ENCODE data around the gene KLHDC7B. TPM values are rescaled to one million over a fixed set of nuclear protein-coding genes. Genes with fewer than 3 reads are reported as not detected.

The KLHDC7B gene
- total and polyA plus RNA-seq, 2 of the 13 experiments (the other 11 are each of a cell fraction or from before 2014, with no cell fraction given) = 0.11 TPM; not detected in 1

GRCh38 chr22:50599816-50600455 is 54.2 kb downstream of the KLHDC7B start (continued):
- TF ChIP-seq ZNF337 (CRISPR knock-in tag; IDR thresholded peaks at IDR 0.05; ENCODE audit: borderline replicate concordance, low read depth) = peak; percentile 96; the same call in 1 of the 2 replicates
- 0 out of 2 replicates have a peak, but pooled peaks have one; percentile 51 for TF ChIP-seq ZNF121 (CRISPR knock-in tag; IDR thresholded peaks at IDR 0.05)
- TF ChIP-seq NFATC3 (CRISPR knock-in tag; IDR thresholded peaks at IDR 0.05) = peak; percentile 83; the same call in 1 of the 2 replicates
- TF ChIP-seq, protein P1, sequence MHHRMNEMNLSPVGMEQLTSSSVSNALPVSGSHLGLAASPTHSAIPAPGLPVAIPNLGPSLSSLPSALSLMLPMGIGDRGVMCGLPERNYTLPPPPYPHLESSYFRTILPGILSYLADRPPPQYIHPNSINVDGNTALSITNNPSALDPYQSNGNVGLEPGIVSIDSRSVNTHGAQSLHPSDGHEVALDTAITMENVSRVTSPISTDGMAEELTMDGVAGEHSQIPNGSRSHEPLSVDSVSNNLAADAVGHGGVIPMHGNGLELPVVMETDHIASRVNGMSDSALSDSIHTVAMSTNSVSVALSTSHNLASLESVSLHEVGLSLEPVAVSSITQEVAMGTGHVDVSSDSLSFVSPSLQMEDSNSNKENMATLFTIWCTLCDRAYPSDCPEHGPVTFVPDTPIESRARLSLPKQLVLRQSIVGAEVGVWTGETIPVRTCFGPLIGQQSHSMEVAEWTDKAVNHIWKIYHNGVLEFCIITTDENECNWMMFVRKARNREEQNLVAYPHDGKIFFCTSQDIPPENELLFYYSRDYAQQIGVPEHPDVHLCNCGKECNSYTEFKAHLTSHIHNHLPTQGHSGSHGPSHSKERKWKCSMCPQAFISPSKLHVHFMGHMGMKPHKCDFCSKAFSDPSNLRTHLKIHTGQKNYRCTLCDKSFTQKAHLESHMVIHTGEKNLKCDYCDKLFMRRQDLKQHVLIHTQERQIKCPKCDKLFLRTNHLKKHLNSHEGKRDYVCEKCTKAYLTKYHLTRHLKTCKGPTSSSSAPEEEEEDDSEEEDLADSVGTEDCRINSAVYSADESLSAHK (CRISPR knock-in tag; IDR thresholded peaks at IDR 0.05; ENCODE audit: borderline replicate concordance) = peak; percentile 96
- TF ChIP-seq CHCHD3 (CRISPR knock-in tag; IDR thresholded peaks at IDR 0.05) = peak; percentile 100
- peak; percentile 94 for TF ChIP-seq HDAC2 (CRISPR knock-in tag; IDR thresholded peaks at IDR 0.05)
- TF ChIP-seq, protein P2, sequence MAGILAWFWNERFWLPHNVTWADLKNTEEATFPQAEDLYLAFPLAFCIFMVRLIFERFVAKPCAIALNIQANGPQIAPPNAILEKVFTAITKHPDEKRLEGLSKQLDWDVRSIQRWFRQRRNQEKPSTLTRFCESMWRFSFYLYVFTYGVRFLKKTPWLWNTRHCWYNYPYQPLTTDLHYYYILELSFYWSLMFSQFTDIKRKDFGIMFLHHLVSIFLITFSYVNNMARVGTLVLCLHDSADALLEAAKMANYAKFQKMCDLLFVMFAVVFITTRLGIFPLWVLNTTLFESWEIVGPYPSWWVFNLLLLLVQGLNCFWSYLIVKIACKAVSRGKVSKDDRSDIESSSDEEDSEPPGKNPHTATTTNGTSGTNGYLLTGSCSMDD (CRISPR knock-in tag; IDR thresholded peaks at IDR 0.05) = peak; percentile 99
- TF ChIP-seq ZFP36L1 (CRISPR knock-in tag; IDR thresholded peaks at IDR 0.05) = peak; percentile 97
- TF ChIP-seq ZNF792 (CRISPR knock-in tag; IDR thresholded peaks at IDR 0.05) = peak; percentile 99
- TF ChIP-seq ZNF335 (CRISPR knock-in tag; IDR thresholded peaks at IDR 0.05) = peak; percentile 90
- peak; percentile 94 for TF ChIP-seq ZNF3 (CRISPR knock-in tag; IDR thresholded peaks at IDR 0.05)
- no peak for TF ChIP-seq SRSF9 (IDR thresholded peaks at IDR 0.05; ENCODE audit: borderline replicate concordance, insufficient read depth, low read depth, low read length, poor library complexity, severe bottlenecking)
- TF ChIP-seq MTA1 (CRISPR knock-in tag; IDR thresholded peaks at IDR 0.05; ENCODE audit: borderline replicate concordance) = peak; percentile 74; the same call in 1 of the 2 replicates
- TF ChIP-seq ZFP1 (CRISPR knock-in tag; IDR thresholded peaks at IDR 0.05) = peak; percentile 96; the same call in 1 of the 2 replicates
- TF ChIP-seq HDAC6 (IDR thresholded peaks at IDR 0.05; ENCODE audit: low read depth, low read length) = no peak
- TF ChIP-seq ZNF850 (CRISPR knock-in tag; conservative IDR thresholded peaks at IDR 0.05) = peak; percentile 89
- TF ChIP-seq NFRKB (IDR thresholded peaks at IDR 0.05) = no peak
- TF ChIP-seq YEATS2 (CRISPR knock-in tag; IDR thresholded peaks at IDR 0.05; ENCODE audit: borderline replicate concordance) = peak; percentile 87
- no peak for TF ChIP-seq PTBP1 (IDR thresholded peaks at IDR 0.05; ENCODE audit: low read depth, low read length, poor library complexity, severe bottlenecking)
- peak; percentile 90 for TF ChIP-seq IRF2 (CRISPR knock-in tag; IDR thresholded peaks at IDR 0.05)
- TF ChIP-seq, protein P3, sequence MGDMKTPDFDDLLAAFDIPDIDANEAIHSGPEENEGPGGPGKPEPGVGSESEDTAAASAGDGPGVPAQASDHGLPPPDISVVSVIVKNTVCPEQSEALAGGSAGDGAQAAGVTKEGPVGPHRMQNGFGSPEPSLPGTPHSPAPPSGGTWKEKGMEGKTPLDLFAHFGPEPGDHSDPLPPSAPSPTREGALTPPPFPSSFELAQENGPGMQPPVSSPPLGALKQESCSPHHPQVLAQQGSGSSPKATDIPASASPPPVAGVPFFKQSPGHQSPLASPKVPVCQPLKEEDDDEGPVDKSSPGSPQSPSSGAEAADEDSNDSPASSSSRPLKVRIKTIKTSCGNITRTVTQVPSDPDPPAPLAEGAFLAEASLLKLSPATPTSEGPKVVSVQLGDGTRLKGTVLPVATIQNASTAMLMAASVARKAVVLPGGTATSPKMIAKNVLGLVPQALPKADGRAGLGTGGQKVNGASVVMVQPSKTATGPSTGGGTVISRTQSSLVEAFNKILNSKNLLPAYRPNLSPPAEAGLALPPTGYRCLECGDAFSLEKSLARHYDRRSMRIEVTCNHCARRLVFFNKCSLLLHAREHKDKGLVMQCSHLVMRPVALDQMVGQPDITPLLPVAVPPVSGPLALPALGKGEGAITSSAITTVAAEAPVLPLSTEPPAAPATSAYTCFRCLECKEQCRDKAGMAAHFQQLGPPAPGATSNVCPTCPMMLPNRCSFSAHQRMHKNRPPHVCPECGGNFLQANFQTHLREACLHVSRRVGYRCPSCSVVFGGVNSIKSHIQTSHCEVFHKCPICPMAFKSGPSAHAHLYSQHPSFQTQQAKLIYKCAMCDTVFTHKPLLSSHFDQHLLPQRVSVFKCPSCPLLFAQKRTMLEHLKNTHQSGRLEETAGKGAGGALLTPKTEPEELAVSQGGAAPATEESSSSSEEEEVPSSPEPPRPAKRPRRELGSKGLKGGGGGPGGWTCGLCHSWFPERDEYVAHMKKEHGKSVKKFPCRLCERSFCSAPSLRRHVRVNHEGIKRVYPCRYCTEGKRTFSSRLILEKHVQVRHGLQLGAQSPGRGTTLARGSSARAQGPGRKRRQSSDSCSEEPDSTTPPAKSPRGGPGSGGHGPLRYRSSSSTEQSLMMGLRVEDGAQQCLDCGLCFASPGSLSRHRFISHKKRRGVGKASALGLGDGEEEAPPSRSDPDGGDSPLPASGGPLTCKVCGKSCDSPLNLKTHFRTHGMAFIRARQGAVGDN (CRISPR knock-in tag; IDR thresholded peaks at IDR 0.05) = peak; percentile 83
- TF ChIP-seq ZNF207 (IDR thresholded peaks at IDR 0.05; ENCODE audit: borderline replicate concordance) = no peak
- peak; percentile 58 for TF ChIP-seq NFYB (CRISPR knock-in tag; IDR thresholded peaks at IDR 0.05)
- peak; percentile 85 for TF ChIP-seq MEIS1 (CRISPR knock-in tag; IDR thresholded peaks at IDR 0.05; ENCODE audit: borderline replicate concordance)
